WERI-Rb-1 (cell line): ENCODE data around the gene ITGB7.
A peak's percentile ranks its signal among the peaks of the same experiment; 100 is the strongest.

Experiments
- DNase-seq: peaks from one replicate; pipeline ENCODE4 v3.0.0-alpha.2; 2020
- H3K27ac ChIP-seq: fragments of 250-450 bp; sonication (Bioruptor Pico); 2 replicates; pipeline ENCODE4 v1.5.1; 2020; ENCODE audit warnings: mild to moderate bottlenecking, moderate library complexity
- H3K27me3 ChIP-seq: fragments of 250-450 bp; sonication (Bioruptor Pico); 2 replicates; pipeline ENCODE4 v1.5.1; 2021; ENCODE audit warnings: mild to moderate bottlenecking, low read depth, moderate library complexity; ENCODE audit not compliant: insufficient read depth, severe bottlenecking
- H3K36me3 ChIP-seq: fragments of 250-450 bp; sonication (Bioruptor Pico); 2 replicates; pipeline ENCODE4 v1.5.1; 2020; ENCODE audit warnings: mild to moderate bottlenecking, moderate library complexity
- H3K4me3 ChIP-seq: 2 replicates; pipeline ENCODE4 v1.5.1; 2011; ENCODE audit warnings: low read depth, mild to moderate bottlenecking, control low read depth, low read length
- H3K9me3 ChIP-seq: fragments of 250-450 bp; sonication (Bioruptor Pico); 2 replicates; pipeline ENCODE4 v1.5.1; 2021; ENCODE audit warnings: mild to moderate bottlenecking, moderate library complexity; ENCODE audit not compliant: severe bottlenecking
- TF ChIP-seq, protein P1 (sequence below): IDR thresholded peaks from 2 replicates; pipeline ENCODE4 v1.5.1; 2011; ENCODE audit warnings: low read depth, mild to moderate bottlenecking, control low read depth, inconsistent platforms, low read length

Gene ITGB7

DNA sequence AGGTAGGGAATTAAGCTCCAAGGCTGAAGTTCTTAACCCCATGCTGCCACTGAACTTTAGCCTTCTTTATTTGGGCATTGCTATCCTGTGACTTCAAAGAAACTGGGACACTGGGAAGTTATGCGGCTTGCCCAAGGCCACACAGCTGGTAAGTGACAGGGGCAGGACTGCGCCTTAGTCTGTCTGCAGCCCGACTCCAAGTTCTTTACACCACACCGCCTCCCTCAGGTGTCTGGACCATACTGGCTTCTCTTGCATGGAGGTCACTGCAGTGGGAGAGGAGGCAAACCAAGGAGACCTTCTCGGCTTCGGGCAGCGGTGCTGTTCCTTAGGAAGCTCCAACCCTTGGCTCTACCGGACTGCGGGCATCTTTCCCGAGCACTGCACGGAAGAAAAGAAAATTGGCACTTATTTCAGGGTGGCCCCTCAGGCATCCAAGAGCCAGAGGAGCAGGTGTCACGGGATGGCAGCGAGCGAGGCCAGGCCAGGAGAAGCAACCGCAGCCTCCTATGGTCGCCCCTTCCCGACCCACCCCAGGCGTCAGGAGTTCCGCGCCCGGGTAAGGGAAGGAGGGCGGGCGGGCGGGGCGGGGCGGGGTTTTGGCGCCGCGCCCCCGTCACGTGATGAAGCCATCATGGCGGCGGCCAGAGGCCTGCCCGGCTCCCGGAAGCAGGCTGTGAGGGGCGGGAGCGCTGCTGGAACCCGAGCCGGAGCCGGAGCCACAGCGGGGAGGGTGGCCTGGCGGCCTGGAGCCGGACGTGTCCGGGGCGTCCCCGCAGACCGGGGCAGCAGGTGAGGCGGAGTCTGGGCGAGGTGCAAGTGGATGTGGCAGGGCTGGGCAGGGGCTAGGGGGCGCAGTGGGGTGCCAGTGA is 44.7 kb upstream of the ITGB7 start:
- peaks cover 12% of the 10 kb centered on the region for H3K36me3 ChIP-seq
- DNase-seq: peak; percentile 92
- no peaks in the 10 kb centered on the region for H3K27me3 ChIP-seq
- TF ChIP-seq, protein P1, sequence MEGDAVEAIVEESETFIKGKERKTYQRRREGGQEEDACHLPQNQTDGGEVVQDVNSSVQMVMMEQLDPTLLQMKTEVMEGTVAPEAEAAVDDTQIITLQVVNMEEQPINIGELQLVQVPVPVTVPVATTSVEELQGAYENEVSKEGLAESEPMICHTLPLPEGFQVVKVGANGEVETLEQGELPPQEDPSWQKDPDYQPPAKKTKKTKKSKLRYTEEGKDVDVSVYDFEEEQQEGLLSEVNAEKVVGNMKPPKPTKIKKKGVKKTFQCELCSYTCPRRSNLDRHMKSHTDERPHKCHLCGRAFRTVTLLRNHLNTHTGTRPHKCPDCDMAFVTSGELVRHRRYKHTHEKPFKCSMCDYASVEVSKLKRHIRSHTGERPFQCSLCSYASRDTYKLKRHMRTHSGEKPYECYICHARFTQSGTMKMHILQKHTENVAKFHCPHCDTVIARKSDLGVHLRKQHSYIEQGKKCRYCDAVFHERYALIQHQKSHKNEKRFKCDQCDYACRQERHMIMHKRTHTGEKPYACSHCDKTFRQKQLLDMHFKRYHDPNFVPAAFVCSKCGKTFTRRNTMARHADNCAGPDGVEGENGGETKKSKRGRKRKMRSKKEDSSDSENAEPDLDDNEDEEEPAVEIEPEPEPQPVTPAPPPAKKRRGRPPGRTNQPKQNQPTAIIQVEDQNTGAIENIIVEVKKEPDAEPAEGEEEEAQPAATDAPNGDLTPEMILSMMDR: peak; percentile 77
- peak overlapping the region; percentile 64 for H3K4me3 ChIP-seq
- peak overlapping the region; percentile 92 for H3K27ac ChIP-seq
- H3K9me3 ChIP-seq: no peaks in the 10 kb centered on the region

DNA sequence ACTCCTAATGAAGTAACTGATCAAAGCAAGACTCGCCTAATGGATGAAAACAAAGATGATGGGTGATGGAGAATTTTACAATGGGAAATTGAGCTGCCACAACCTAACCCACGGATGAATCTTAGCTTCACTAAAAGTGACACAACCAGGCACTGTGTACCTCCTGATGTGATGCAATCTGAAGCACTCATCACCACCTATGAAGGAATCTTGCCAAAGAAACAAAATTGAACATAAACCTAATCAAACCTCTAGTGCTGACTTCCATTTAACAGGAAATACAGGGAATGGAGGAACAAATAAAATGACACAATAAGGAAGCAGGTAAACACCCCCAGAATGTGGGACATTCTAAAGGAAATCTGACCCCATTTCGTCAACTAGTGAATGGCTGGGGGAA is 38.2 kb upstream of the ITGB7 start:
- no peak for DNase-seq
- Histone ChIP-seq H3K27ac (no peak overlapping the region), H3K27me3 (no peaks in the 10 kb centered on the region), H3K36me3 (no peaks in the 10 kb centered on the region), H3K9me3 (no peaks in the 10 kb centered on the region), H3K4me3 (no peak overlapping the region)
- TF ChIP-seq, protein P1: no peak

DNA sequence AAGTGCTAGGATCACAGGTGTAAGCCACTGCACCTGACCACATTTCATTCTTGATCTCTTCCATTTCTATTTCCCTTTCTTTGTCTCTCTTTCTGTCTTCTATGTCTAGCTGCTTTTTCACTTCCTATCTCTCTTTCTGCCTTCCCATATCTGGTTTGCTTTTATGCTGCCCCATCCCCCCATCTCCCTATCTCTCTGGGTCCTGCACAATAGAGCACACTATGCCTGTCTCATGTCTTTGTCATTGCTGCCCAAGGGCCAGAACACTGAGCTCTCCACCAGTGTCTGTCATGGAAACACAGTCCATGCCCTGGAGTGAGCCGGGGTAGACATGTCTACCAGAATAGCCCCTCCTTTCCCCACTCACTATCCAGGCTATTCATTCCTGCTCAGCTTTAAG is 37.3 kb upstream of the ITGB7 start:
- Histone ChIP-seq H3K27ac (no peak overlapping the region), H3K27me3 (no peaks in the 10 kb centered on the region), H3K4me3 (no peak overlapping the region), H3K36me3 (no peaks in the 10 kb centered on the region), H3K9me3 (no peaks in the 10 kb centered on the region)
- TF ChIP-seq, protein P1: no peak
- no peak for DNase-seq

DNA sequence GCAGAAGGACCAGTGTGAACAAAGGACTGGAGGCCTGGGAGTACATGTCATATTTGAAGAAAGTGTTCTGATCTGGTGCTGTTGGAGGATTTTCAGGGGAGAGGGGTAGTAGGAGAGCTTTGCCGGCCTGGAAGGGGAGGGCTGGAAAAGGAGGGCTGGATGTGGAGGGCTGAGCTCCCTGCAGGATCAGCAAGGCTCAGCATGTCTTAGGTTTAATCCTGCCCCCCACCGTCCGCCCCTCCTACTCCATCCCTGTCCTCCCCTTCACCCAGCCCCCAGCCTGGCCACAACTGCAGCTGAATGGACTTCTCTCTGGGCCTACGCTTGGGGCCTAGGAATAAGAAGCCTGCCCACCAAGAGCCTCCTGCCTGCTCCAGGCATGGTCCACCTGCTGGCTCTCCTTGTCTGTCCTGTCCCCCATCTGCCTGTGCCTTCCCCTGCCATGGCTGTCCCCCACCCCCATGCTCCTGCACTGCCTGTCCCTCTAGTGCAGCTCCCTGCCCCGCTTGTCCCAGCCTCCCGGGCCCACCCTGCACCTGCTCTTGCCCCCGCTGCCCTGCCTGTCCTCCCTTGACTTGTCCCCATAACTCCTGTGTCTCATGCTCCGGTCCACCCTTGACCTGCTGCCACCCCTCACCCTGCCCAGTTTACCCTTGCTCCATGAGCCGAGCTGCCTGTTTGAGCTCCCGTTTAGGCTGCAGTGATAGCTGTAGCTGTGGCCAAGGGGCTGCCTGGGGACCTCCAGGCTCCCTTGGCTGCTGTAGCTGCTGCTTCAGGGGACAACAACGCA is 34.8 kb upstream of the ITGB7 start:
- H3K27ac ChIP-seq: peak overlapping the region; percentile 90

DNA sequence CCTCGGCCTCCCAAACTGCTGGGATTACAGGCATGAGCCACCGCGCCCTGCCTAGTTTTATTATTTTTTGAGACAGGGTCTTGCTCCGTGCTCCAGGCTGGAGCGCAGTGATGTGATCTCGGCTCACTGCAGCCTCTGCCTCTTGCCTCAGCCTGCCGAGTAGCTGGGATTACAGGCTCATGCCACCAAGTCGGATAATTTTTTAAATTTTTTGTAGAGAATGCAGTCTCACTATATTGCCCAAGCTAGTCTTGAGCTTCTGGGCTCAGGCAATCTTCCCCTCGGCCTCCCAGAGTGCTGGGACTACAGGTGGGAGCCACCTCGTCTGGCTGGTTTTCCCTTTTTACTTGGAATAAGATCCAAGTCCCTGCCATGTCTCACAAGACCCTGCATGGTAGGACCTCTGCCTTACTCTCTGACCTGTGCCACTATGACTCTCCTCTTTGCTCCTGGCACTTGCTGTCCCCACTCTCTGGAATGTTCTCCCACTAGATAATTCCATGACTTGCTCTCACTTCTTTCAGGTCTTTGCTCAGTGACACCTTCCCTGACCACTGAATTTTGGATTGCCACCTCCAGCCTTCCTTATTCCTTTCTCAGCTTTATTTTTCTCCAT is 32.7 kb upstream of the ITGB7 start:
- Histone ChIP-seq H3K9me3 (no peaks in the 10 kb centered on the region), H3K27me3 (no peaks in the 10 kb centered on the region), H3K36me3 (no peaks in the 10 kb centered on the region), H3K4me3 (no peak overlapping the region), H3K27ac (peak overlapping the region; percentile 27)
- no peak for DNase-seq
- TF ChIP-seq, protein P1: no peak

More for the DNA sequence above, 34.8 kb upstream of the ITGB7 start:
- TF ChIP-seq, protein P1: no peak
- peak; percentile 98 for DNase-seq
- H3K9me3 ChIP-seq: no peaks in the 10 kb centered on the region
- H3K4me3 ChIP-seq: no peak overlapping the region
- H3K36me3 ChIP-seq: no peaks in the 10 kb centered on the region
- H3K27me3 ChIP-seq: no peaks in the 10 kb centered on the region
